Bronchial epithelial cell (primary cell): ENCODE results near the gene SCFD2. TPM values are rescaled to one million over a fixed set of nuclear protein-coding genes. Genes with fewer than 3 reads are reported as not detected.
"Not testable (repeated sequence)": the region's sequence is repeated elsewhere in the genome, so short reads cannot be mapped to it uniquely, and the experiment has no call there.

ENCODE experiments used
- DNase-seq: peaks from one replicate; pipeline ENCODE4 v3.0.0-alpha.2; 2010; ENCODE audit warnings: low read depth
- FAIRE-seq: peaks from 2 replicates; lab custom pipeline; 2011; peaks lifted over from hg19 to GRCh38; lab: Jason Lieb, UNC
- H3K27me3 ChIP-seq: 2 replicates; pipeline ENCODE4 v1.5.1; 2011; ENCODE audit warnings: low read length; ENCODE audit not compliant: control insufficient read depth, insufficient read depth
- H3K36me3 ChIP-seq: 2 replicates; pipeline ENCODE4 v1.5.1; 2011; ENCODE audit warnings: low read length; ENCODE audit not compliant: control insufficient read depth, insufficient read depth
- H3K4me3 ChIP-seq: 2 replicates; pipeline ENCODE4 v1.5.1; 2011; ENCODE audit warnings: mild to moderate bottlenecking, low read depth, low read length, control low read depth
- total RNA-seq: library from RNA; depleted of rRNA; stranded (reverse); fragments of >200 nt; gene quantifications from 2 replicates; pipeline ENCODE4 v1.2.1, GENCODE V29; 2014
- TF ChIP-seq, protein P1 (sequence below): IDR thresholded peaks from 2 replicates; pipeline ENCODE4 v1.5.1; 2011; ENCODE audit warnings: mild to moderate bottlenecking, moderate library complexity, low read length, control low read depth, inconsistent platforms; ENCODE audit not compliant: insufficient read depth, severe bottlenecking

SCFD2 gene
- total RNA-seq, 1 donor from 2014 or later, result 21.9 TPM

DNA sequence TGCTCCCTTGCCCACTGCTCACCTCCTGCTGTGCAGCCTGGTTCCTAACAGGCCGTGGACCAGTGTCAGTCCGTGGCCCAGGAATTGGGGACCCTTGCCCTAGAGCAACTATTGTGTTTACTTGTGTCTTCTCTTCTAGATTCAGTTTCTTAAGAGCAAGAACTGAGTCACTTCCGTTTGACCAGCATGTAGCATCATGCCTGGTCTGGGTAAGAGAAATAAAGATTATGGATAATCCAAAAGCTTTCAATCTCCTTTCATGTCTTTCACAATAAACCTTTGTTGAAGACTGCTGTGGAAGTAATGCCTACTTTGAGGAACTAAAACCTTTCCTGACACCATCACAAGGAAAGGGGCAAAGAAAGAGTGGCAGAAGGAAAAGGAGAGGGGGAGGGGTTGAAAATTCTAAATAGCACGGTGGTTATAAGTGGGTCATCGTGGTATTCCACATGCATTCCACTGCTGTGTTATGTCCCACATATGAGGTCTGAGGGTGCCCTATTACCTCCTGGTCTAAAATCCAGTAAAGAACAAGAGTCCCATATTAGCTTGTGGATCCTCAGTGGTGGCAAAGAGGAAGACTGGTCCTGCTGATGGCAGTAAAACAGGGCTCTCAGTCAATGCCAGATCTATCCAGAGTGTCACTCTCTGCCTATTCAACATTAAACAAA lies 370.4 kb downstream of the SCFD2 start:
- DNase-seq, result peak; percentile 61
- no peaks in the 10 kb centered on the region for H3K36me3 ChIP-seq
- no peaks in the 10 kb centered on the region for H3K27me3 ChIP-seq
- TF ChIP-seq, protein P1, sequence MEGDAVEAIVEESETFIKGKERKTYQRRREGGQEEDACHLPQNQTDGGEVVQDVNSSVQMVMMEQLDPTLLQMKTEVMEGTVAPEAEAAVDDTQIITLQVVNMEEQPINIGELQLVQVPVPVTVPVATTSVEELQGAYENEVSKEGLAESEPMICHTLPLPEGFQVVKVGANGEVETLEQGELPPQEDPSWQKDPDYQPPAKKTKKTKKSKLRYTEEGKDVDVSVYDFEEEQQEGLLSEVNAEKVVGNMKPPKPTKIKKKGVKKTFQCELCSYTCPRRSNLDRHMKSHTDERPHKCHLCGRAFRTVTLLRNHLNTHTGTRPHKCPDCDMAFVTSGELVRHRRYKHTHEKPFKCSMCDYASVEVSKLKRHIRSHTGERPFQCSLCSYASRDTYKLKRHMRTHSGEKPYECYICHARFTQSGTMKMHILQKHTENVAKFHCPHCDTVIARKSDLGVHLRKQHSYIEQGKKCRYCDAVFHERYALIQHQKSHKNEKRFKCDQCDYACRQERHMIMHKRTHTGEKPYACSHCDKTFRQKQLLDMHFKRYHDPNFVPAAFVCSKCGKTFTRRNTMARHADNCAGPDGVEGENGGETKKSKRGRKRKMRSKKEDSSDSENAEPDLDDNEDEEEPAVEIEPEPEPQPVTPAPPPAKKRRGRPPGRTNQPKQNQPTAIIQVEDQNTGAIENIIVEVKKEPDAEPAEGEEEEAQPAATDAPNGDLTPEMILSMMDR, result no peak
- H3K4me3 ChIP-seq, result no peak overlapping the region
- FAIRE-seq, result no peak

DNA sequence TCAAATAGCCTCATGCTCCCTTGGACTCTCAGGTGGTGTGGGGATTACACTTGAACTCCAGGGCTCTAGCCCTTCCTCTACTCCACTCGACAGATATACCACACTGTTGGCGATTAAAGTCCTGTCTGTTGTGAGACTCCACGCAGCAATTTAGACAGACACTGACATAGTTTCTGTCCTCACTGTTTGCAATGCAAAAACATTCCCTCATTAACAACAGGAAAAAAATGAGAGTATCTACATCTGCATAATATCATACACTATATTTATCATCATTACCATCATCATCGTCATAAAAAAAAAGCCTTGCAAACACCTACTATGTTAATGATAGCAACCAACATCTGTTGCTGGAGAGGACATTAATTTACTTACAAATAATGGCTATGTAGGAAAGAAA lies 371.3 kb downstream of the SCFD2 start:
- H3K36me3 ChIP-seq, result no peaks in the 10 kb centered on the region
- FAIRE-seq, result no peak
- H3K4me3 ChIP-seq, result no peak overlapping the region
- H3K27me3 ChIP-seq, result no peaks in the 10 kb centered on the region
- DNase-seq, result no peak
- TF ChIP-seq, protein P1, result no peak

DNA sequence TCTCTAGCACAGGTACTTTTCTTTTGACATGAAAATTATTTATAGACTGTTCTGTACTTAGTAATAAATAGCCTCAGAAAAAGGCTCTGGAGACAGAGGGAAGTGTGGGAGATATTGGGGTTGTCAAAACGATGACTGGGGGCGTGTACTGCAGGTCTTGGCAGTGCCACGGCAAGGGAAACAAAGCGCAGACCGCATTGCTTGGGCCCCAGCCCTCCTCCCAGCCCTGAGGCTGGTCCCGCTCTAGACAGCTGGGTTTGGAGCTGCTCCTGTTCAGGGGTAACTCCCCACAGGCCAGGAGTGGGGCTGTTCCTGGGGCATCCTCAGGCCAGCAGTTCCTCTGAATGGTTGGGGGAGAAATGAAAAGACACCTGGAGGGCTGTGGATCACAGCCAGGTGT lies 372.1 kb downstream of the SCFD2 start:
- TF ChIP-seq, protein P1, result no peak
- DNase-seq (no peak), FAIRE-seq (no peak)
- no peaks in the 10 kb centered on the region for H3K27me3 ChIP-seq
- no peak overlapping the region for H3K4me3 ChIP-seq
- no peaks in the 10 kb centered on the region for H3K36me3 ChIP-seq

DNA sequence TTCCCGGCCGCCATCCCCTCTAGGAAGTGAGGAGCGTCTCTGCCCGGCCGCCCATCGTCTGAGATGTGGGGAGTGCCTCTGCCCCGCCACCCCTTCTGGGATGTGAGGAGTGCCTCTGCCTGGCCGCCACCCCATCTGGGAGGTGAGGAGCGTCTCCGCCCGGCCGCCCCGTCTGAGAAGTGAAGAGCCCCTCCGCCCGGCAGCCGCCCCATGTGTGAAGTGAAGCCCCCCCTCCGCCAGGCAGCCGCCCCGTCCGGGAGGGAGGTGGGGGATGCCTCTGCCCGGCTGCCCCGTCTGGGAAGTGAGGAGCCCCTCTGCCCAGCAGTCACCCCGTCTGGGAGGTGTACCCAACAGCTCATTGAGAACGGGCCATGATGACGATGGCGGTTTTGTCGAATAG lies 373.3 kb downstream of the SCFD2 start:
- not testable (repeated sequence) for DNase-seq, FAIRE-seq

DNA sequence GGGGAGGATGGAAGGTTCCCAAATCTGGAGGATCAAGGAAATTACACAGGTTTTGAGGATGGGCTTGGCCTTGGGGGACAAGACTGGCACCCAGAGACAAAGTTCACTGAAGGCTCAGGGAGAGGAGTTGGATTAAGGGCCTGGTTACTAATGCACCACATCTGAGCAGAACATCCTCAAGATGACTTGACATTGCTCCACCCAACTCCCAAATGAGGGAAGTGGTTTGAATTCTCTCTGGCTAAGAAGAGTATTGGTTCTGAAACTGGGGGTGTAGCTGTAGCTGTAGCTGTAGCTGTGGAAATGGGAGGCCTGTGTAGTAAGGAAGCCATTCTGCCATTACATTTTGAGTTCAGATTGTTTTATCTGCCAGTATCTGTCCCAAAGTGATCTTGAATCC lies 374.4 kb downstream of the SCFD2 start:
- no peak for FAIRE-seq
- no peaks in the 10 kb centered on the region for H3K27me3 ChIP-seq
- H3K36me3 ChIP-seq, result no peaks in the 10 kb centered on the region
- H3K4me3 ChIP-seq, result no peak overlapping the region
- TF ChIP-seq, protein P1, result no peak
- no peak for DNase-seq

More for the DNA sequence above, 373.3 kb downstream of the SCFD2 start:
- H3K36me3 ChIP-seq, H3K27me3 ChIP-seq, H3K4me3 ChIP-seq: not testable (repeated sequence)

DNA sequence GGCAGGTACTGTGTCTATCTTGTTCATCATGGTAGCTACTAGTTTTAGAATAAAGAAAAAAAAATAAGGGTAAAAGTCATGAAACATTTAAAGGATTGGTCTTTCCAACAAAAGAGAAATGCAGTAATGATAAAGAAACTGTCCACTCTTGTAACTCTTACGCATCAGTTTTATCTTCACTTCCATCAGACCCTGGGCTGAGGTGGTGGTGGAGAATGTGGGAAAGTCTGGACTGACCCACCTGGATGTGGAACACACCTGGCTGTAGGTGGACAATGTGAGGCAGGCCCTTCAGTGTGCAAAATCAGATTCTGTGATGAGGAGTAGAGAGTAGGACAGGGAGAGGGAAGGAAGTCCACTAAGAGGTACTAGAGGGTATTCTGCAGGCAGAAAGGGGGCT lies 375.2 kb downstream of the SCFD2 start:
- TF ChIP-seq, protein P1, result no peak
- no peaks in the 10 kb centered on the region for H3K36me3 ChIP-seq
- FAIRE-seq (no peak), DNase-seq (no peak)
- H3K27me3 ChIP-seq, result no peaks in the 10 kb centered on the region
- H3K4me3 ChIP-seq, result no peak overlapping the region
